GM12878 (cell line): ENCODE results near the gene PIK3C3. TPM values are rescaled to one million over a fixed set of nuclear protein-coding genes. Genes with fewer than 3 reads are reported as not detected.

ENCODE experiments used
- ATAC-seq: fragments of 200-7000 bp; cut with Tn5 transposase; 3 replicates; pipeline ENCODE4 v1.9.1; 2020; ENCODE audit warnings: mild to moderate bottlenecking, moderate library complexity
- BruUV-seq: library from RNA; stranded (reverse); fragments of 400-500 nt; replicated peaks from 2 replicates; lab custom pipeline; 2021; lab: Mats Ljungman, UMichigan
- CTCF ChIA-PET: fragments of 300-600 bp; sonication (Branson Sonifier 250); formaldehyde crosslinking; extraction: SDS; loops from one replicate; lab custom pipeline; 2021; ENCODE audit warnings: inconsistent platforms; lab: Yijun Ruan, JAX
- POLR2A ChIA-PET: fragments of 350-600 bp; formaldehyde crosslinking; extraction: SDS; loops from one replicate; lab custom pipeline; 2021; ENCODE audit warnings: inconsistent platforms; lab: Charles Lee
- RAD21 ChIA-PET: fragments of 300-600 bp; sonication (Branson Sonifier 250); formaldehyde crosslinking; loops from one replicate; lab custom pipeline; 2023; ENCODE audit warnings: antibody characterized with exemption; ENCODE audit not compliant: unreplicated experiment; lab: Charles Lee
- SMC1A ChIA-PET: fragments of 300-600 bp; sonication (Branson Sonifier 250); formaldehyde crosslinking; loops from one replicate; lab custom pipeline; 2023; ENCODE audit not compliant: unreplicated experiment, uncharacterized antibody; lab: Charles Lee
- DNase-seq: peaks from one replicate; pipeline ENCODE4 v3.0.0-alpha.2; 2011; ENCODE audit warnings: low read depth, low spot score
- FAIRE-seq: peaks from 3 replicates; lab custom pipeline; 2011; peaks lifted over from hg19 to GRCh38; lab: Jason Lieb, UNC
- H2AFZ ChIP-seq: 2 replicates; pipeline ENCODE4 v1.6.0; 2011; ENCODE audit warnings: low read depth, low read length, control low read depth; ENCODE audit not compliant: control insufficient read depth
- H3K27ac ChIP-seq: 2 replicates; pipeline ENCODE4 v1.5.1; 2011; ENCODE audit warnings: control low read depth; ENCODE audit not compliant: control insufficient read depth, insufficient read depth
- H3K27me3 ChIP-seq, 2 experiments: replicated peaks in 1 of 2; 2 replicates each; pipeline versions ENCODE4 v1.6.0 to v1.6.1; 2011; ENCODE audit warnings: low read length in 1 of 2; ENCODE audit not compliant: control insufficient read depth in 2 of 2, insufficient read depth in 2 of 2
- H3K36me3 ChIP-seq, 2 experiments: 2 replicates each; pipeline ENCODE4 v1.5.1; 2011; ENCODE audit warnings: low read length in 1 of 2; ENCODE audit not compliant: control insufficient read depth in 2 of 2, insufficient read depth in 2 of 2
- H3K4me1 ChIP-seq: 2 replicates; pipeline ENCODE4 v1.6.1; 2011; ENCODE audit warnings: mild to moderate bottlenecking, low read length, moderate library complexity, mixed read lengths; ENCODE audit not compliant: control insufficient read depth, insufficient read depth
- H3K4me2 ChIP-seq: 2 replicates; pipeline ENCODE4 v1.6.0; 2011; ENCODE audit warnings: control low read depth; ENCODE audit not compliant: control insufficient read depth, insufficient read depth
- H3K4me3 ChIP-seq: fragments of 200-600 bp; sonication (generic); 2 replicates; pipeline ENCODE4 v1.5.1; 2016
- H3K79me2 ChIP-seq: 2 replicates; pipeline ENCODE4 v1.6.0; 2011; ENCODE audit warnings: low read length; ENCODE audit not compliant: control insufficient read depth, insufficient read depth
- H3K9ac ChIP-seq: 2 replicates; pipeline ENCODE4 v1.8.0; 2011; ENCODE audit warnings: low read length, control low read depth, mixed read lengths; ENCODE audit not compliant: control insufficient read depth, insufficient read depth
- H3K9me3 ChIP-seq: replicated peaks from 3 replicates; pipeline ENCODE4 v1.5.1; 2011; ENCODE audit warnings: mild to moderate bottlenecking, low read length; ENCODE audit not compliant: control insufficient read depth, insufficient read depth
- H4K20me1 ChIP-seq: 2 replicates; pipeline ENCODE4 v1.6.0; 2011; ENCODE audit not compliant: control insufficient read depth, insufficient read depth
- EGR1 ChIP-seq, 2 experiments: IDR thresholded peaks; 1 replicate in 1 of 2; 2 replicates in 1 of 2; pipeline ENCODE4 v1.6.1; 2011 to 2012; ENCODE audit warnings: low read depth in 2 of 2, low read length in 2 of 2, borderline replicate concordance in 1 of 2, mild to moderate bottlenecking in 1 of 2, moderate library complexity in 1 of 2
- ETV6 ChIP-seq, 2 experiments: fragments of 450-650 bp in 1 of 2; IDR thresholded peaks in 1 of 2; conservative IDR thresholded peaks in 1 of 2; 2 replicates each; pipeline ENCODE4 v1.6.1; 2014; ENCODE audit warnings: antibody characterized with exemption in 1 of 2, borderline replicate concordance in 1 of 2, low read depth in 1 of 2, mild to moderate bottlenecking in 1 of 2, moderate library complexity in 1 of 2
- IKZF1 ChIP-seq: fragments of 450-650 bp; conservative IDR thresholded peaks from 2 replicates; pipeline ENCODE4 v1.6.1; 2017; ENCODE audit warnings: antibody characterized with exemption, mild to moderate bottlenecking
- POU2F2 ChIP-seq: IDR thresholded peaks from 3 replicates; pipeline ENCODE4 v1.6.1; 2011; ENCODE audit warnings: low read depth, mild to moderate bottlenecking, low read length, borderline replicate concordance
- SIX5 ChIP-seq: IDR thresholded peaks from 2 replicates; pipeline ENCODE4 v1.6.1; 2011; ENCODE audit warnings: mild to moderate bottlenecking, low read depth, low read length, moderate library complexity; ENCODE audit not compliant: severe bottlenecking
- SMARCA5 ChIP-seq: fragments of 450-650 bp; IDR thresholded peaks from 2 replicates; pipeline ENCODE4 v1.6.1; 2017; ENCODE audit warnings: mild to moderate bottlenecking
- TAF1 ChIP-seq: IDR thresholded peaks from 2 replicates; pipeline ENCODE4 v1.6.1; 2011; ENCODE audit warnings: mild to moderate bottlenecking, low read depth, low read length, borderline replicate concordance
- WGBS: methylation state at CpG from one replicate; pipeline ENCODE4 v1.1.6; 2016; ENCODE audit warnings: low lambda C conversion rate; ENCODE audit not compliant: insufficient replicate concordance, insufficient coverage; ENCODE audit errors: missing lambda C conversion rate; 5-methylcytosine and 5-hydroxymethylcytosine counted together
- in situ Hi-C: fragments of 300-500 bp; cut with MboI; formaldehyde crosslinking; loops from 9 replicates; pipeline ENCODE4 v1.14.3; 2018; ENCODE audit warnings: mixed read lengths
- intact Hi-C: fragments of 100-400 bp; cut with micrococcal nuclease; formaldehyde crosslinking; loops from one replicate; pipeline ENCODE4 v1.14.2; 2022; ENCODE audit not compliant: unreplicated experiment
- polyA plus RNA-seq, 11 experiments: library from polyadenylated mRNA; depleted of rRNA in 4 of 11; unstranded in 6 of 11; stranded (reverse) in 5 of 11; fragments of >200 nt; fragmentation: Nextera tagmentation in 4 of 11; fragmentation: Illumina TruSeq in 1 of 11; extraction: Ambion mirVana in 4 of 11; extraction: Trizol in 1 of 11; gene quantifications; 1 replicate in 1 of 11; 2 replicates in 10 of 11; pipeline versions ENCODE4 v1.2.1 to v1.2.3, GENCODE V29; 2011 to 2016; ENCODE audit warnings: inconsistent platforms in 2 of 11, missing spikeins in 2 of 11, low read depth in 1 of 11
- total RNA-seq, 4 experiments: library from RNA; depleted of rRNA in 3 of 4; stranded (reverse); fragments of >200 nt in 3 of 4; fragmentation: Illumina TruSeq in 1 of 4; extraction: Trizol in 1 of 4; gene quantifications; 2 replicates each; pipeline versions ENCODE4 v1.2.1 to v1.2.3, GENCODE V29; 2013 to 2021
- TF ChIP-seq, protein P1 (sequence below): fragments of 450-650 bp; formaldehyde crosslinking; IDR thresholded peaks from 2 replicates; pipeline ENCODE4 v1.4.0; 2020; ENCODE audit warnings: mild to moderate bottlenecking, moderate library complexity
- TF ChIP-seq, protein P2 (sequence below): fragments of 450-650 bp; IDR thresholded peaks from 2 replicates; pipeline ENCODE4 v1.6.1; 2016; ENCODE audit warnings: mild to moderate bottlenecking, moderate library complexity, borderline replicate concordance
- TF ChIP-seq, protein P3 (sequence below): fragments of 450-650 bp; formaldehyde crosslinking; IDR thresholded peaks from 2 replicates; pipeline ENCODE4 v1.4.0; 2022; ENCODE audit warnings: mild to moderate bottlenecking, moderate library complexity
- TF ChIP-seq, protein P4 (sequence below): IDR thresholded peaks from 2 replicates; pipeline ENCODE4 v1.6.1; 2011; ENCODE audit warnings: low read depth, low read length, improper control_type of control experiment, borderline replicate concordance

The PIK3C3 gene
- total and polyA plus RNA-seq, 10 of the 15 experiments (the other 5 are each of a cell fraction or from before 2014, with no cell fraction given): 14.4 to 131 (median 32.4) TPM

DNA sequence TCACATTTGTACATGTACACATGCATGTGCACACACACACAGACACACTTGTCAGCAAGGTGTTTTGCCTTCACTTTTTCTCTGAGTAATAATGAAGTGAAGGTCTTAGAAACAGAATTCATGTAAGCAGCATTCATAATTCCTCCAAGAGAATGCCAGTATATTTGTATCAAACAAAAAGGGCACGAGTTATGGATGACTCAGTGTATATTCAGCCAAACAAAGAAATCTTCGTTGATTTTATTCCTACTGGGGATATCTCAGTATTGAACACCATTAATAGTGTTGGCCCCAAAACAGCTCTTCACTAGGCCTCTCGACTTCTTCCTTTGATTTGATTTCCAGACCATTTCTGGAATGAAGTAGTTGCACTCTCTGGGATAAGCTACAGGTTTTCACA is 125.3 kb downstream of the PIK3C3 start:
- SMC1A ChIA-PET: no interaction called here
- FAIRE-seq (no peak), ATAC-seq (no peak), DNase-seq (no peak)
- RAD21 ChIA-PET: no interaction called here
- intact Hi-C loops: no loop called here
- Histone ChIP-seq H3K9ac (no peak overlapping the region), H3K27ac (no peak overlapping the region), H3K27me3 (no peaks in the 10 kb centered on the region), H3K9me3 (no peaks in the 10 kb centered on the region), H4K20me1 (no peaks in the 10 kb centered on the region), H3K4me1 (no peaks in the 10 kb centered on the region), H3K4me2 (no peak overlapping the region), H3K4me3 (no peak overlapping the region), H3K36me3 (peaks cover 0 to 15% of the 10 kb centered on the region in 2 experiments; a peak in 3 of 4 replicates), H3K79me2 (no peaks in the 10 kb centered on the region), H2AFZ (no peak overlapping the region)
- in situ Hi-C loops: no loop called here
- CTCF ChIA-PET: interaction anchor here (0.8 to 1.0 kb wide), 2 partner anchors 27 to 34 kb away, joined by 3 read pairs; no protein-coding TSS in a partner anchor
- POLR2A ChIA-PET: no interaction called here
- BruUV-seq: no TSS peak
- WGBS: 99% methylated on average over 3 of the region's 3 CpGs
- TF ChIP-seq SMARCA5 (no peak), POU2F2 (no peak), EGR1 (IDR thresholded peaks at IDR 0.05; ENCODE audit: borderline replicate concordance in 1 of 2, low read depth in 2 of 2, low read length in 2 of 2) (no peak), TAF1 (no peak), IKZF1 (no peak), ETV6 (conservative IDR thresholded peaks at IDR 0.05 in 1 of 2, IDR thresholded peaks at IDR 0.05 in 1 of 2; ENCODE audit: borderline replicate concordance in 1 of 2, low read depth in 1 of 2) (no peak), SIX5 (no peak)
- TF ChIP-seq, protein P1, sequence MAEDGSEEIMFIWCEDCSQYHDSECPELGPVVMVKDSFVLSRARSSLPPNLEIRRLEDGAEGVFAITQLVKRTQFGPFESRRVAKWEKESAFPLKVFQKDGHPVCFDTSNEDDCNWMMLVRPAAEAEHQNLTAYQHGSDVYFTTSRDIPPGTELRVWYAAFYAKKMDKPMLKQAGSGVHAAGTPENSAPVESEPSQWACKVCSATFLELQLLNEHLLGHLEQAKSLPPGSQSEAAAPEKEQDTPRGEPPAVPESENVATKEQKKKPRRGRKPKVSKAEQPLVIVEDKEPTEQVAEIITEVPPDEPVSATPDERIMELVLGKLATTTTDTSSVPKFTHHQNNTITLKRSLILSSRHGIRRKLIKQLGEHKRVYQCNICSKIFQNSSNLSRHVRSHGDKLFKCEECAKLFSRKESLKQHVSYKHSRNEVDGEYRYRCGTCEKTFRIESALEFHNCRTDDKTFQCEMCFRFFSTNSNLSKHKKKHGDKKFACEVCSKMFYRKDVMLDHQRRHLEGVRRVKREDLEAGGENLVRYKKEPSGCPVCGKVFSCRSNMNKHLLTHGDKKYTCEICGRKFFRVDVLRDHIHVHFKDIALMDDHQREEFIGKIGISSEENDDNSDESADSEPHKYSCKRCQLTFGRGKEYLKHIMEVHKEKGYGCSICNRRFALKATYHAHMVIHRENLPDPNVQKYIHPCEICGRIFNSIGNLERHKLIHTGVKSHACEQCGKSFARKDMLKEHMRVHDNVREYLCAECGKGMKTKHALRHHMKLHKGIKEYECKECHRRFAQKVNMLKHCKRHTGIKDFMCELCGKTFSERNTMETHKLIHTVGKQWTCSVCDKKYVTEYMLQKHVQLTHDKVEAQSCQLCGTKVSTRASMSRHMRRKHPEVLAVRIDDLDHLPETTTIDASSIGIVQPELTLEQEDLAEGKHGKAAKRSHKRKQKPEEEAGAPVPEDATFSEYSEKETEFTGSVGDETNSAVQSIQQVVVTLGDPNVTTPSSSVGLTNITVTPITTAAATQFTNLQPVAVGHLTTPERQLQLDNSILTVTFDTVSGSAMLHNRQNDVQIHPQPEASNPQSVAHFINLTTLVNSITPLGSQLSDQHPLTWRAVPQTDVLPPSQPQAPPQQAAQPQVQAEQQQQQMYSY: no peak
- TF ChIP-seq, protein P2, sequence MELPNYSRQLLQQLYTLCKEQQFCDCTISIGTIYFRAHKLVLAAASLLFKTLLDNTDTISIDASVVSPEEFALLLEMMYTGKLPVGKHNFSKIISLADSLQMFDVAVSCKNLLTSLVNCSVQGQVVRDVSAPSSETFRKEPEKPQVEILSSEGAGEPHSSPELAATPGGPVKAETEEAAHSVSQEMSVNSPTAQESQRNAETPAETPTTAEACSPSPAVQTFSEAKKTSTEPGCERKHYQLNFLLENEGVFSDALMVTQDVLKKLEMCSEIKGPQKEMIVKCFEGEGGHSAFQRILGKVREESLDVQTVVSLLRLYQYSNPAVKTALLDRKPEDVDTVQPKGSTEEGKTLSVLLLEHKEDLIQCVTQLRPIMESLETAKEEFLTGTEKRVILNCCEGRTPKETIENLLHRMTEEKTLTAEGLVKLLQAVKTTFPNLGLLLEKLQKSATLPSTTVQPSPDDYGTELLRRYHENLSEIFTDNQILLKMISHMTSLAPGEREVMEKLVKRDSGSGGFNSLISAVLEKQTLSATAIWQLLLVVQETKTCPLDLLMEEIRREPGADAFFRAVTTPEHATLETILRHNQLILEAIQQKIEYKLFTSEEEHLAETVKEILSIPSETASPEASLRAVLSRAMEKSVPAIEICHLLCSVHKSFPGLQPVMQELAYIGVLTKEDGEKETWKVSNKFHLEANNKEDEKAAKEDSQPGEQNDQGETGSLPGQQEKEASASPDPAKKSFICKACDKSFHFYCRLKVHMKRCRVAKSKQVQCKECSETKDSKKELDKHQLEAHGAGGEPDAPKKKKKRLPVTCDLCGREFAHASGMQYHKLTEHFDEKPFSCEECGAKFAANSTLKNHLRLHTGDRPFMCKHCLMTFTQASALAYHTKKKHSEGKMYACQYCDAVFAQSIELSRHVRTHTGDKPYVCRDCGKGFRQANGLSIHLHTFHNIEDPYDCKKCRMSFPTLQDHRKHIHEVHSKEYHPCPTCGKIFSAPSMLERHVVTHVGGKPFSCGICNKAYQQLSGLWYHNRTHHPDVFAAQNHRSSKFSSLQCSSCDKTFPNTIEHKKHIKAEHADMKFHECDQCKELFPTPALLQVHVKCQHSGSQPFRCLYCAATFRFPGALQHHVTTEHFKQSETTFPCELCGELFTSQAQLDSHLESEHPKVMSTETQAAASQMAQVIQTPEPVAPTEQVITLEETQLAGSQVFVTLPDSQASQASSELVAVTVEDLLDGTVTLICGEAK: no peak
- TF ChIP-seq, protein P3, sequence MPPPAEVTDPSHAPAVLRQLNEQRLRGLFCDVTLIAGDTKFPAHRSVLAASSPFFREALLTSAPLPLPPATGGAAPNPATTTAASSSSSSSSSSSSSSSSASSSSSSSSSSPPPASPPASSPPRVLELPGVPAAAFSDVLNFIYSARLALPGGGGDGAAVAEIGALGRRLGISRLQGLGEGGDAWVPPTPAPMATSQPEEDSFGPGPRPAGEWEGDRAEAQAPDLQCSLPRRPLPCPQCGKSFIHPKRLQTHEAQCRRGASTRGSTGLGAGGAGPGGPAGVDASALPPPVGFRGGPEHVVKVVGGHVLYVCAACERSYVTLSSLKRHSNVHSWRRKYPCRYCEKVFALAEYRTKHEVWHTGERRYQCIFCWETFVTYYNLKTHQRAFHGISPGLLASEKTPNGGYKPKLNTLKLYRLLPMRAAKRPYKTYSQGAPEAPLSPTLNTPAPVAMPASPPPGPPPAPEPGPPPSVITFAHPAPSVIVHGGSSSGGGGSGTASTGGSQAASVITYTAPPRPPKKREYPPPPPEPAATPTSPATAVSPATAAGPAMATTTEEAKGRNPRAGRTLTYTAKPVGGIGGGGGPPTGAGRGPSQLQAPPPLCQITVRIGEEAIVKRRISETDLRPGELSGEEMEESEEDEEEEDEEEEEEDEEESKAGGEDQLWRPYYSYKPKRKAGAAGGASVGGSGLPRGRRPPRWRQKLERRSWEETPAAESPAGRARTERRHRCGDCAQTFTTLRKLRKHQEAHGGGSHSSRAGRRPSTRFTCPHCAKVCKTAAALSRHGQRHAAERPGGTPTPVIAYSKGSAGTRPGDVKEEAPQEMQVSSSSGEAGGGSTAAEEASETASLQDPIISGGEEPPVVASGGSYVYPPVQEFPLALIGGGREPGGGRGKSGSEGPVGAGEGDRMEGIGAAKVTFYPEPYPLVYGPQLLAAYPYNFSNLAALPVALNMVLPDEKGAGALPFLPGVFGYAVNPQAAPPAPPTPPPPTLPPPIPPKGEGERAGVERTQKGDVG: no peak
- TF ChIP-seq, protein P4, sequence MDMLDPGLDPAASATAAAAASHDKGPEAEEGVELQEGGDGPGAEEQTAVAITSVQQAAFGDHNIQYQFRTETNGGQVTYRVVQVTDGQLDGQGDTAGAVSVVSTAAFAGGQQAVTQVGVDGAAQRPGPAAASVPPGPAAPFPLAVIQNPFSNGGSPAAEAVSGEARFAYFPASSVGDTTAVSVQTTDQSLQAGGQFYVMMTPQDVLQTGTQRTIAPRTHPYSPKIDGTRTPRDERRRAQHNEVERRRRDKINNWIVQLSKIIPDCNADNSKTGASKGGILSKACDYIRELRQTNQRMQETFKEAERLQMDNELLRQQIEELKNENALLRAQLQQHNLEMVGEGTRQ: no peak
